GM11168 (cell line): ENCODE data around the gene NFKB1.
"Not testable (repeated sequence)": the region's sequence is repeated elsewhere in the genome, so short reads cannot be mapped to it uniquely, and the experiment has no call there.

Source experiments
- in situ Hi-C: fragments of 300-500 bp; cut with MboI; formaldehyde crosslinking; loops from one replicate; pipeline ENCODE4 v1.12.0; 2022; ENCODE audit warnings: low sequenced_read_pairs; ENCODE audit not compliant: unreplicated experiment

NFKB1 gene

GRCh38 chr4:102500696-102501446, at the start of gene NFKB1:
TSS of gene NFKB1 (plus strand) at chr4:102501359. CDS start at chr4:102525519, 24,160 bp downstream.
- in situ Hi-C loops = no loop called here

DNA sequence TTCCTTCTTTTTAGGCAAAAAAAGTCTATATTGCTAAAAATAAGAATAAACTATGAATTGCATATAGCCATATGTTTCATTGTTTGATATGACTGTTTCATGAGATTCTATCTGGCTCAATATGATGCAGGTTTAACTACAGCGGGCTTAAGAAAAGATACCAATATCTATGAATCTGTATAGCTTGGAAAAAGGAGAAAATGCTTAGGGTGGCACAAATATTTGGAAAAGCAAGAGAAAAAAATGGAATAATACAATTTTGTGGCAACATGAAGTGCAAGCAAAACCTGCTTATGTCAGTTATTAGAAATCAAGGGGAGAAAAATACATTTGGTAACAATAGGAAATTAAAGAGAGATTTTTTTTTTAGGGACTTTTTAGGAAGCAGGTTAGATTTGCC, 48.3 kb upstream of the NFKB1 start:
- in situ Hi-C loops = loop anchor here (5.0 kb wide), 1 partner anchor 159 kb away; no protein-coding TSS in a partner anchor

GRCh38 chr4:102453827-102454226, 47.3 kb upstream of the NFKB1 start:
- in situ Hi-C loops = loop anchor here (5.0 kb wide), 1 partner anchor 158 kb away; no protein-coding TSS in a partner anchor

- in situ Hi-C loops = loop anchor here (5.0 kb wide), 1 partner anchor 158 kb away; no protein-coding TSS in a partner anchor
Observed at GRCh38 chr4:102454268-102454667, 46.9 kb upstream of the NFKB1 start.

DNA sequence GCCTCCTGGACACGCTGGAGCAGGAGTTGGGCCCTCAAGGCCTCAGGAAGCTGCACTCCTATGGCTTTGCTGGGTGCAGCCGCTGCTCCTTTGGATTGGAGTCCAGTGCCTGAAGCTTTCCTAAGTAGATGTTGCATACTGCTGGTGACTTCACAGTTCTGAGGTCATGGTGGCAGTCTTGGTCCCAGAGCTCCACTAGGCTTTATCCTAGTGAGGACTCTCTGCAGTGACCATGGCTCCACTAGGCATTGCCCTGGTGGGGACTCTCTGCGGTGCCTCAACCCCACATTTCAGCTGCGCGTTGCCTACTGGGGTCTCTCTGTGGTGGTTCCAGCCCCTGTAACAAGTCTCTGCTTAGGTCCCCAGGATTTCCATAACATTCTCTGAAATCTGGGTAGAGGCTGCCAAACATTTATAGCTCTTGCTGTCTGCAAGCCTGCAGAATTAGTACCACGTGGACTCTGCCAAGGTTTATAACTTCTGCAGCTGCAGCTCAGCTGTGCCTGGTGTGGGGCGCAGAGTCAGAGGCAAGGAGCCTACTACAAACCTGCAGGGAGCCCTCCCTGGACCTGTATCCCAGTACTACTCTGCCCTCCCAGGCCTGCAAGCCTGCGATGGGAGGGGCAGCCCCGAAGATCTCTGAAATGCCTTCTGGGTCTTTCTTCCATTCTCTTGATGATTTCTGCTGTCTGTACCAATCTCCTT, 46.0 kb upstream of the NFKB1 start:
- in situ Hi-C loops = loop anchor here (5.0 kb wide), 1 partner anchor 157 kb away; no protein-coding TSS in a partner anchor

DNA sequence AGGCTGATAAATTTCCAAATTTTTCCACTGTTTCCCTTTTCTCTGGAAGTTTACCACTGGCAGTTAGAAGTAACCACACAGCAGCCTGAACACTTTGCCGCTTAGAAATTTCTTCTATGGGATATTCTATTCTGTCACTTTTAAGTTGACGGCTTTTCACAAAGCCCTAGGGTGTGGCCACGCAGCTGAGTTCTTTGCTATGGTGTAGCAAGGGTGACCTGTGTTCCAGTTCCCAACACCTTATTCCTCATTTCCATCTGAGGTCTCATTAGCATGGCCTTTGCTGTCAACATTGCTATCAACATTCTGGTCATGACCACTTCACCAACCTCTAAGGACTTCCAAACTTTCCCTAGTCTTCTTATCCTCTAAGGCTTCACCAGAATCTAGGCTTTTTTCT, 45.4 kb upstream of the NFKB1 start:
- in situ Hi-C loops = no loop called here

- in situ Hi-C loops = no loop called here
Observed at GRCh38 chr4:102466298-102466697, 34.9 kb upstream of the NFKB1 start.

- in situ Hi-C loops = no loop called here
Observed at GRCh38 chr4:102469806-102470205, 31.4 kb upstream of the NFKB1 start.

- in situ Hi-C loops = no loop called here
Observed at GRCh38 chr4:102472441-102473013, 28.6 kb upstream of the NFKB1 start.

DNA sequence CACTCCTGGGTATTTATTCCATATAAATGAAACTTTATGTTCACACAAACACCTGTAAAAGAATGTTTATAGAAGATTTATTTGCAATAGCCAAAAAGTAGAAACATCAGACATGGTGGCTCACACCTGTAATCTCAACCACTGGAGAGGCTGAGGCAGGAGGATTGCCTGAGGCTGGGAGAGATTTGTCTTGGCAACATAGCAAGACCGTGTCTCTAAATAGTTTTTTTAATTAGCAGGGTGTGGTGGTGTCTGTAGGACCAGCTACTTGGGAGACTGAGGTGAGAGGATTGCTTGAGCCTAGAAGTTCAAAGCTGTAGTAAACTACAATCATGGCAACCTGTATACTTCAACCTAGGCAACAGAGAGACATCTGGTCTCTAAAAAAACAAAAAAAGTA, 27.7 kb upstream of the NFKB1 start:
- in situ Hi-C loops = no loop called here

DNA sequence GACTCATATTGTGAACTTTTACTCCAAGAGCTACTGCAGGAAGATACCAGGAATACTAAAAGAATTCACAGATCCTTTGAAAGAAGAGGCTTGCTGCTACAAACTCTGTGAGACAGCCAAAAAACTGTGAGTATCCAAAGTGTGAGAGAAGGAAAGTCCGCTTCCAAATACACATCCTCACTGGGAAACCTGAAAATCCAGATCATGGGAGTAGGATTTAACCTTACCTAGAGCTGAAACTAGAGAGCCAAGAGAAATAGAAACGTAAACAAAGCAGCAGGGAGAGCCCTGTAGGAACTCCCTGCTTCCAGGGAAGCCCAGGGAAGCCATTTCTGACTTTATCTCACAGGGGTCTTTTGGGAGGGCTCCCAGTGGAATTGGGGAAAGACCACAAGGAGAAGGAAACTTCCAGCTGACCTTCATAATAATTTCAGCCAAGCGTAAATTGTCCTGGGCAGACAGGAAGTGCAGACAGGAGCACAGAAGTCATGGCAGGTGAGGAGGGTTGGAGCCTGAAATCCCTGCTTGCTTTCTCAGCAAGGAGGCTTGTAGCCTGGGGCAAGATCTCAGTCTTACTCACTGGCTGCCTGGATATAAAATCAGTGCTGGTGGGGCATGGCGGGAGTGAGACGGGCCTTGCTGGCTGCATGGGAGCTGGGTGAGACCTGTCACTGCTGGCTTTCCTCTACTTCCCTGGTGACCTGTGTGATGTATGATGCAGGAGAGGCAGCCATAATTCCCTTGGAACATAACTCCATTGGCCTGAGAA, 26.2 kb upstream of the NFKB1 start:
- in situ Hi-C loops = no loop called here

DNA sequence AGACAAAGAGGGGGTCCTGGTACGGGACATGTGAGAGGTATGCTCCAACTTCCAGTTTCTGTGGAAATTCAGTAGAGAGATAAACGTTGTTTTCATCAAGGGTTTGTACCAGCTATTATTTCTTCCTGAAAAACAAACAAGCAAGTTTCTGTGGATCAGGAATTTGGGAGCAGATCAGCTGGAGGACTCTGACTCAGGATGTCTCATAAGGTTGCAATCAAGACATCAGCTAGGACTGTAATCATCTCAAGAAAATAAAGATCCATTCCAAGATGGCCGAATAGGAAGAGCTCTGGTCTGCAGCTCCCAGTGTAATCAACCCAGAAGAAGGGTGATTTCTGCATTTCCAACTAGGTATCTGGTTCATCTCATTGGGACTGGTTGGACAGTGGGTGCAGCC, 23.5 kb upstream of the NFKB1 start:
- in situ Hi-C loops = no loop called here

DNA sequence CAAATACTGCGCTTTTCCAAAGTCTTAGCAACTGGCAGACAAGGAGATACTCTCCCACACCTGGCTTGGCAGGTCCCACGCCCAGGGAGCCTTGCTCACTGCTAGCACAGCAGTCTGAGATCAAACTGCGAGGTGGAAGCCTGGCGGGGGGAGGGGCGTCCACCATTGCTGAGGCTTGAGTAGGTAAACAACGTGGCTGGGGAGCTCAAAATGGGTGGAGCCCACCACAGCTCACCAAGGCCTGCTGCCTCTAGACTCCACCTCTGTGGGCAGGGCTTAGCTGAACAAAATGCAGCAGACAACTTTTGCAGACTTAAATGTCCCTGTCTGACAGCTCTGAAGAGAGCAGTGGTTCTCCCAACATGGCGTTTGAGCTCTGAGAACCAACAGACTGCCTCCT, 23.0 kb upstream of the NFKB1 start:
- in situ Hi-C loops = no loop called here

- in situ Hi-C loops = not testable (repeated sequence)
Observed at GRCh38 chr4:102479832-102480231, 21.3 kb upstream of the NFKB1 start.

DNA sequence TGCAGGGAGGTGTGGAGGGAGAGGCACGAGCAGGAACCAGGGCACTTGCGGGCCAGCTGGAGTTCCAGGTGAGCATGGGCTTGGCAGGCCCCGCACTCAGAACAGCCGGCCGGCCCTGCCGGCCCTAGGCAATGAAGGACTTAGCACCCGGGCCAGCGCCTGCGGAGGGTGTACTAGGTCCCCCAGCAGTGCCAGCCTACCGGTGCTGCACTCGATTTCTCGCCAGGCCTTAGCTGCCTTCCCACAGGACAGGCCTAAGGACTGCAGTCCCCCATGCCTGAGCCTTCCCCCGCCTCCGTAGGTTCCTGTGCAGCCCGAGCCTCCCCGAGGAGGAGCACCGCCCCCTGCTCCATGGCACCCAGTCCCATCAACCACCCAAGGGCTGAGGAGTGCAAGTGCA, 18.0 kb upstream of the NFKB1 start:
- in situ Hi-C loops = no loop called here

- in situ Hi-C loops = not testable (repeated sequence)
Observed at GRCh38 chr4:102483990-102484692, 17.0 kb upstream of the NFKB1 start.

- in situ Hi-C loops = loop anchor here (10.0 kb wide), 1 partner anchor 592 kb away; no protein-coding TSS in a partner anchor
Observed at GRCh38 chr4:102492531-102493241, 8.5 kb upstream of the NFKB1 start.

DNA sequence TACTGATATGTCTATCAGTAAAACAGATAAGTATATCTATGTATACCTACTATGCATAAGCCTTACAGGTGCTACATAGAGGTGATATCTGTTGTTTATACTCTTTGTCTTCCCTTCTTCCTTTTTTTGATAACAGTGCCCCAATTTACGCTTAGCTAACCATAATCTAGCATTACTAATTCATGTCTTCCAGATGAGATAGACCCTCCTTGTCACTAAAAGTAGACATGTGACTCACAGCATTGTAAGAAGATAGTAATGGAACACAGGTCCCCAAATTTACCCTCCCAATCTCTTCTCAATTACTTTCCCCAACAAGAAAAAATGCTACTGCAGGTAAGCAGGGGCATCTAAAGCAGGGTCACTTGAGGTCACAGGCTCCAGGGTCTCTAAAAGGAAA, 7.9 kb upstream of the NFKB1 start:
- in situ Hi-C loops = loop anchor here (10.0 kb wide), 1 partner anchor 592 kb away; no protein-coding TSS in a partner anchor

- in situ Hi-C loops = loop anchor here (10.0 kb wide), 1 partner anchor 591 kb away; no protein-coding TSS in a partner anchor
Observed at GRCh38 chr4:102493794-102494193, 7.4 kb upstream of the NFKB1 start.
